ENCODE results near the gene SPTLC2. TPM values are rescaled to one million over a fixed set of nuclear protein-coding genes. Genes with fewer than 3 reads are reported as not detected.

Gene SPTLC2
- total and polyA plus RNA-seq, 9 donors: 8.0 to 31.1 (median 21.5) TPM

- no peak overlapping the region for H3K27ac ChIP-seq
- no peak for TF ChIP-seq EP300 (IDR thresholded peaks at IDR 0.05)
- no peak for TF ChIP-seq CTCF (IDR thresholded peaks at IDR 0.05)
- TF ChIP-seq POLR2A (IDR thresholded peaks at IDR 0.05): no peak
- intact Hi-C loops (cut with DNase I): no loop called here
- no peaks in the 10 kb centered on the region for H3K36me3 ChIP-seq
- no peak overlapping the region for H3K4me3 ChIP-seq
- no peaks in the 10 kb centered on the region for H3K27me3 ChIP-seq
- no peak for DNase-seq
- H3K9me3 ChIP-seq: no peaks in the 10 kb centered on the region
- WGBS, 3 donors: 11 to 20% (median 12%) methylated on average over 1 of the region's 1 CpG
- H3K4me1 ChIP-seq (ENCODE audit: insufficient read depth): peaks cover 10% of the 10 kb centered on the region
Observed at GRCh38 chr14:77579780-77580179, 36.7 kb downstream of the SPTLC2 start.

GRCh38 chr14:77579065-77579464 is 37.4 kb downstream of the SPTLC2 start:
- intact Hi-C loops (cut with DNase I): no loop called here
- H3K4me3 ChIP-seq: no peak overlapping the region
- peaks cover 9% of the 10 kb centered on the region for H3K4me1 ChIP-seq (ENCODE audit: insufficient read depth)
- DNase-seq: no peak
- no peaks in the 10 kb centered on the region for H3K9me3 ChIP-seq
- H3K36me3 ChIP-seq: no peaks in the 10 kb centered on the region
- WGBS, 3 donors: 79 to 92% (median 80%) methylated on average over 2 of the region's 2 CpGs
- H3K27me3 ChIP-seq: no peaks in the 10 kb centered on the region
- no peak overlapping the region for H3K27ac ChIP-seq
- TF ChIP-seq CTCF (IDR thresholded peaks at IDR 0.05) (no peak), EP300 (IDR thresholded peaks at IDR 0.05) (no peak), POLR2A (IDR thresholded peaks at IDR 0.05) (no peak)

- 39 to 48% (median 47%) methylated on average over 4 of the region's 4 CpGs for WGBS, 3 donors
- TF ChIP-seq CTCF (IDR thresholded peaks at IDR 0.05): no peak
- no peak for TF ChIP-seq POLR2A (IDR thresholded peaks at IDR 0.05)
- H3K27me3 ChIP-seq: no peaks in the 10 kb centered on the region
- peaks cover 6% of the 10 kb centered on the region for H3K4me1 ChIP-seq (ENCODE audit: insufficient read depth)
- no peaks in the 10 kb centered on the region for H3K9me3 ChIP-seq
- DNase-seq: no peak
- H3K36me3 ChIP-seq: no peaks in the 10 kb centered on the region
- intact Hi-C loops (cut with DNase I): no loop called here
- H3K4me3 ChIP-seq: no peak overlapping the region
- H3K27ac ChIP-seq: no peak overlapping the region
Observed at GRCh38 chr14:77574446-77575115, 41.9 kb downstream of the SPTLC2 start.

GRCh38 chr14:77573964-77574363 is 42.5 kb downstream of the SPTLC2 start:
- WGBS, 3 donors: 97 to 100% (median 100%) methylated on average over 3 of the region's 3 CpGs
- intact Hi-C loops (cut with DNase I): no loop called here

More at GRCh38 chr14:77573964-77574363, 42.5 kb downstream of the SPTLC2 start:
- no peak overlapping the region for H3K4me3 ChIP-seq
- no peak for TF ChIP-seq POLR2A (IDR thresholded peaks at IDR 0.05)
- no peak for TF ChIP-seq EP300 (IDR thresholded peaks at IDR 0.05)
- no peak for TF ChIP-seq CTCF (IDR thresholded peaks at IDR 0.05)
- H3K27ac ChIP-seq: no peak overlapping the region
- H3K36me3 ChIP-seq: no peaks in the 10 kb centered on the region
- H3K4me1 ChIP-seq (ENCODE audit: insufficient read depth): peaks cover 5% of the 10 kb centered on the region
- H3K27me3 ChIP-seq: no peaks in the 10 kb centered on the region
- DNase-seq: no peak
- H3K9me3 ChIP-seq: no peaks in the 10 kb centered on the region

Measured in ovary (tissue), 9 donors.